B cell (primary cell): Measurements from ENCODE around the gene ANKRD33B. TPM values are rescaled to one million over a fixed set of nuclear protein-coding genes. Genes with fewer than 3 reads are reported as not detected.
"Not testable (repeated sequence)": the region's sequence is repeated elsewhere in the genome, so short reads cannot be mapped to it uniquely, and the experiment has no call there.

Experiments used
- ATAC-seq: fragments of 200-7000 bp; cut with Tn5 transposase; one replicate; pipeline ENCODE4 v1.10.0; 2021; ENCODE audit warnings: low read depth, mild to moderate bottlenecking, moderate number of reproducible peaks, moderate library complexity
- CTCF ChIA-PET: fragments of 350-600 bp; sonication (Branson Sonifier 250); formaldehyde crosslinking; loops from one replicate; lab custom pipeline; 2021; ENCODE audit warnings: antibody characterized with exemption, inconsistent platforms; lab: Charles Lee
- POLR2A ChIA-PET: fragments of 350-600 bp; sonication (Branson Sonifier 250); formaldehyde crosslinking; loops from one replicate; lab custom pipeline; 2021; ENCODE audit warnings: antibody characterized with exemption; lab: Charles Lee
- DNase-seq: peaks from one replicate; pipeline ENCODE4 v3.0.0; 2013
- H2AFZ ChIP-seq: 2 replicates; pipeline ENCODE4 v1.6.1; 2012; ENCODE audit warnings: mild to moderate bottlenecking, low read depth, low read length; ENCODE audit not compliant: insufficient read depth, poor library complexity, severe bottlenecking
- H3K27ac ChIP-seq, 2 donors: 1 replicate in 1 of 2; 2 replicates in 1 of 2; pipeline ENCODE4 v1.5.1; 2012 to 2013; ENCODE audit warnings: low read length in 2 of 2, mild to moderate bottlenecking in 2 of 2, moderate library complexity in 1 of 2
- H3K27me3 ChIP-seq, 4 experiments: fragments of 200-600 bp in 1 of 4; sonication (generic) in 1 of 4; replicated peaks in 1 of 4; 1 replicate in 2 of 4; 2 replicates in 2 of 4; pipeline versions ENCODE4 v1.6.1 to v1.7.0; 2013 to 2016; ENCODE audit warnings: low read length in 3 of 4, mild to moderate bottlenecking in 2 of 4, mixed read lengths in 1 of 4, moderate library complexity in 1 of 4; ENCODE audit not compliant: insufficient read depth in 4 of 4, control insufficient read depth in 3 of 4; ENCODE audit errors: control extremely low read depth in 1 of 4
- H3K36me3 ChIP-seq, 2 experiments: replicated peaks in 1 of 2; 1 replicate in 1 of 2; 2 replicates in 1 of 2; pipeline versions ENCODE4 v1.6.1 to v1.7.1; 2013; ENCODE audit warnings: low read length in 1 of 2; ENCODE audit not compliant: insufficient read depth in 2 of 2, control insufficient read depth in 1 of 2; ENCODE audit errors: control extremely low read depth in 1 of 2, extremely low read depth in 1 of 2
- H3K4me1 ChIP-seq, 2 donors: fragments of 200-600 bp in 1 of 2; sonication (generic) in 1 of 2; 1 replicate in 1 of 2; 2 replicates in 1 of 2; pipeline versions ENCODE4 v1.5.1 to v1.6.1; 2013 to 2017; ENCODE audit warnings: low read length in 2 of 2; ENCODE audit not compliant: control insufficient read depth in 2 of 2, insufficient read depth in 2 of 2
- H3K4me2 ChIP-seq: replicated peaks from 2 replicates; pipeline ENCODE3; 2012; ENCODE audit warnings: mild to moderate bottlenecking, low read depth, low read length; ENCODE audit not compliant: poor library complexity, severe bottlenecking
- H3K4me3 ChIP-seq, 5 experiments: fragments of 200-600 bp in 1 of 5; sonication (generic) in 1 of 5; 1 replicate in 3 of 5; 2 replicates in 2 of 5; pipeline versions ENCODE4 v1.5.1 to v1.7.0; 2011 to 2016; ENCODE audit warnings: low read length in 4 of 5, mild to moderate bottlenecking in 4 of 5, low read depth in 2 of 5, control low read depth in 1 of 5, moderate library complexity in 1 of 5; ENCODE audit not compliant: insufficient read depth in 1 of 5; ENCODE audit errors: control extremely low read depth in 1 of 5, extremely low read depth in 1 of 5
- H3K79me2 ChIP-seq: fragments of 200-600 bp; sonication (generic); one replicate; pipeline ENCODE4 v1.6.0; 2016; ENCODE audit warnings: low read length; ENCODE audit not compliant: control insufficient read depth, insufficient read depth
- H3K9ac ChIP-seq: fragments of 200-600 bp; sonication (generic); 2 replicates; pipeline ENCODE4 v1.6.1; 2017; ENCODE audit warnings: mild to moderate bottlenecking, low read length, moderate library complexity
- H3K9me3 ChIP-seq, 3 donors: one replicate each; pipeline versions ENCODE4 v1.6.1 to v1.7.1; 2013; ENCODE audit warnings: low read length in 2 of 3; ENCODE audit not compliant: control insufficient read depth in 2 of 3, insufficient read depth in 1 of 3; ENCODE audit errors: control extremely low read depth in 1 of 3
- H4K20me1 ChIP-seq: 2 replicates; pipeline ENCODE4 v1.6.0; 2012; ENCODE audit warnings: mild to moderate bottlenecking, low read length; ENCODE audit not compliant: insufficient read depth, control insufficient read depth, poor library complexity, severe bottlenecking
- H3K27ac Mint-ChIP-seq: one replicate; pipeline ENCODE4 v1.8.0; 2021; ENCODE audit warnings: mixed read lengths
- H3K27me3 Mint-ChIP-seq: one replicate; pipeline ENCODE4 v1.8.0; 2021; ENCODE audit warnings: mixed read lengths
- H3K4me1 Mint-ChIP-seq: one replicate; pipeline ENCODE4 v1.8.0; 2021; ENCODE audit warnings: mixed read lengths
- H3K4me3 Mint-ChIP-seq: one replicate; pipeline ENCODE4 v1.8.0; 2021; ENCODE audit warnings: mixed read lengths
- H3K9me3 Mint-ChIP-seq: one replicate; pipeline ENCODE4 v1.8.0; 2022; ENCODE audit warnings: mixed read lengths; ENCODE audit not compliant: insufficient read depth
- CTCF ChIP-seq: fragments of 200-600 bp; IDR thresholded peaks from one replicate; pipeline ENCODE4 v1.8.0; 2022; ENCODE audit warnings: antibody characterized with exemption, mild to moderate bottlenecking
- EZH2 ChIP-seq: IDR thresholded peaks from 2 replicates; pipeline ENCODE4 v1.6.1; 2012; ENCODE audit warnings: borderline replicate concordance, low read depth, mild to moderate bottlenecking, moderate library complexity, low read length; ENCODE audit not compliant: insufficient read depth, poor library complexity, severe bottlenecking
- WGBS: methylation state at CpG from one replicate; pipeline ENCODE4 v1.1.5; 2013; ENCODE audit warnings: missing lambda C conversion rate; ENCODE audit not compliant: insufficient coverage; 5-methylcytosine and 5-hydroxymethylcytosine counted together
- intact Hi-C: fragments of 100-400 bp; cut with micrococcal nuclease; formaldehyde crosslinking; loops from one replicate; pipeline ENCODE4 v1.10.0; 2022
- polyA plus RNA-seq: library from polyadenylated mRNA; depleted of rRNA; stranded (reverse); fragments of >200 nt; gene quantifications from 2 replicates; pipeline ENCODE4 v1.2.3, GENCODE V29; 2012
- total RNA-seq, 2 donors: library from RNA; stranded (reverse); fragments of 120-200 nt in 1 of 2; gene quantifications; 1 replicate in 1 of 2; 2 replicates in 1 of 2; pipeline versions ENCODE4 v1.2.3 to v1.2.4, GENCODE V29; 2013 to 2022

The ANKRD33B gene
- total and polyA plus RNA-seq, 2 donors (not counting 1 experiment from before 2014, with no cell fraction given): 2.9 to 23.4 TPM

GRCh38 chr5:10567781-10568321 lies 4.0 kb downstream of the ANKRD33B start:
- H3K4me1 Mint-ChIP-seq: peaks cover 53% of the 10 kb centered on the region
- POLR2A ChIA-PET: interaction anchor here (2.4 kb wide), 1 partner anchor 10 kb away, joined by 10 read pairs; no protein-coding TSS in a partner anchor
- H3K9ac ChIP-seq: no peak overlapping the region
- TF ChIP-seq EZH2 (no peak), CTCF (no peak)
- no peak overlapping the region for H3K4me3 ChIP-seq
- peaks cover 29% of the 10 kb centered on the region for H4K20me1 ChIP-seq
- H3K4me1 ChIP-seq: peaks cover 33 to 39% of the 10 kb centered on the region in 2 donors
- no peak overlapping the region for H3K27ac ChIP-seq
- H3K9me3 ChIP-seq: peaks cover 0 to 8% (median 0%) of the 10 kb centered on the region in 3 donors
- peak overlapping the region; percentile 10 for H3K27ac Mint-ChIP-seq
- H3K4me3 Mint-ChIP-seq: peak overlapping the region; percentile 93
- intact Hi-C loops: no loop called here
- no peak for ATAC-seq
- peak overlapping the region; percentile 99 for H3K4me2 ChIP-seq
- WGBS: 60% methylated on average over 4 of the region's 4 CpGs
- no peak overlapping the region for H2AFZ ChIP-seq
- no peaks in the 10 kb centered on the region for H3K9me3 Mint-ChIP-seq
- peaks cover 83% of the 10 kb centered on the region for H3K79me2 ChIP-seq
- H3K27me3 Mint-ChIP-seq: no peaks in the 10 kb centered on the region
- no peak for DNase-seq
- no peaks in the 10 kb centered on the region for H3K27me3 ChIP-seq
- H3K36me3 ChIP-seq: no peaks in the 10 kb centered on the region
- CTCF ChIA-PET: interaction anchor here (1.4 to 4.6 kb wide), 5 partner anchors 11 to 114 kb away, joined by 3 to 27 read pairs (median 13); no protein-coding TSS in a partner anchor

GRCh38 chr5:10570540-10570939 lies 6.7 kb downstream of the ANKRD33B start:
- ATAC-seq, H3K27ac ChIP-seq, intact Hi-C loops, H3K27me3 Mint-ChIP-seq, H3K4me3 Mint-ChIP-seq, H3K27ac Mint-ChIP-seq, H3K36me3 ChIP-seq, H3K9me3 Mint-ChIP-seq, DNase-seq, H3K27me3 ChIP-seq, H3K4me2 ChIP-seq, H3K4me3 ChIP-seq, H2AFZ ChIP-seq, H3K9me3 ChIP-seq, H3K9ac ChIP-seq: not testable (repeated sequence)
- peaks cover 52% of the 10 kb centered on the region for H3K4me1 Mint-ChIP-seq
- WGBS: no CpG with 5 or more reads among the region's 2 CpGs
- ChIA-PET POLR2A (interaction anchor here (0.6 kb wide), 1 partner anchor 13 kb away, joined by 4 read pairs; no protein-coding TSS in a partner anchor), CTCF (interaction anchor here (1.5 to 4.6 kb wide), 2 partner anchors 62 to 117 kb away, joined by 3 to 18 read pairs; no protein-coding TSS in a partner anchor)
- Histone ChIP-seq H3K79me2 (peaks cover 91% of the 10 kb centered on the region), H3K4me1 (peaks cover 28 to 30% of the 10 kb centered on the region in 2 donors), H4K20me1 (peaks cover 43% of the 10 kb centered on the region)
